ENCODE results near the gene STARD13. TPM values are rescaled to one million over a fixed set of nuclear protein-coding genes. Genes with fewer than 3 reads are reported as not detected.

Gene STARD13
- total RNA-seq, 6 experiments from 2014 or later = 7.0 to 16.1 (median 9.8) TPM

DNA sequence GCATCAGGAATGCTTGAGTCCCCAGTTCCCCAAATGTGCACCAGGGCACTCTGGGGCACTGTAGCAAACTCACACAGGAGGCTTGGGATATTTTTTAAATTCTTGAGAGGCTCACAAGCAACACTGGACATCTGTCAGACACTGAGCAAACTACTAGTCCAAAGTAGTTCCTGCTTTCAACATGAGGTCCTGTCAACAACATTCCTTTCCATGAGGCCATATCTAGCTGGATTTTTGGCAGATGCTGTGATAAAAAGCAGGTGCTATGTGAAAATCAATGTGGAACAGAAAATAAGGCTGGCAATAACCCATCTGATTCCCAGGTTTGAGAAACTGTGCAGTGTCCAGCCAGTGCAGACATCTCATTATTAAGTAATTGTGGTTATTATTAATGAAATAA, 50.5 kb downstream of the STARD13 start:
- intact Hi-C loops (cut with DNase I) = no loop called here
- TF ChIP-seq POLR2A (IDR thresholded peaks at IDR 0.05) = no peak
- TF ChIP-seq, protein P1, sequence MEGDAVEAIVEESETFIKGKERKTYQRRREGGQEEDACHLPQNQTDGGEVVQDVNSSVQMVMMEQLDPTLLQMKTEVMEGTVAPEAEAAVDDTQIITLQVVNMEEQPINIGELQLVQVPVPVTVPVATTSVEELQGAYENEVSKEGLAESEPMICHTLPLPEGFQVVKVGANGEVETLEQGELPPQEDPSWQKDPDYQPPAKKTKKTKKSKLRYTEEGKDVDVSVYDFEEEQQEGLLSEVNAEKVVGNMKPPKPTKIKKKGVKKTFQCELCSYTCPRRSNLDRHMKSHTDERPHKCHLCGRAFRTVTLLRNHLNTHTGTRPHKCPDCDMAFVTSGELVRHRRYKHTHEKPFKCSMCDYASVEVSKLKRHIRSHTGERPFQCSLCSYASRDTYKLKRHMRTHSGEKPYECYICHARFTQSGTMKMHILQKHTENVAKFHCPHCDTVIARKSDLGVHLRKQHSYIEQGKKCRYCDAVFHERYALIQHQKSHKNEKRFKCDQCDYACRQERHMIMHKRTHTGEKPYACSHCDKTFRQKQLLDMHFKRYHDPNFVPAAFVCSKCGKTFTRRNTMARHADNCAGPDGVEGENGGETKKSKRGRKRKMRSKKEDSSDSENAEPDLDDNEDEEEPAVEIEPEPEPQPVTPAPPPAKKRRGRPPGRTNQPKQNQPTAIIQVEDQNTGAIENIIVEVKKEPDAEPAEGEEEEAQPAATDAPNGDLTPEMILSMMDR (IDR thresholded peaks at IDR 0.05) = no peak
- peak overlapping the region; percentile 10 to 57 (median 44) for H3K27ac ChIP-seq
- H3K4me1 ChIP-seq = peaks cover 2 to 20% (median 11%) of the 10 kb centered on the region in 4 donors
- H3K36me3 ChIP-seq = no peaks in the 10 kb centered on the region
- no peak overlapping the region for H3K4me3 ChIP-seq
- ATAC-seq (peak; percentile 90 to 92 (median 92)), DNase-seq (no peak)
- no peaks in the 10 kb centered on the region for H3K9me3 ChIP-seq
- H3K27me3 ChIP-seq = no peaks in the 10 kb centered on the region

- no peaks in the 10 kb centered on the region for H3K9me3 ChIP-seq
- no peaks in the 10 kb centered on the region for H3K27me3 ChIP-seq
- no peaks in the 10 kb centered on the region for H3K36me3 ChIP-seq
- H3K4me1 ChIP-seq = peaks cover 2 to 29% (median 13%) of the 10 kb centered on the region in 4 donors
- WGBS (ENCODE audit: insufficient coverage, low coverage, low lambda C conversion rate, missing lambda C conversion rate) = 50% methylated on average over 2 of the region's 5 CpGs
- TF ChIP-seq, protein P1 (IDR thresholded peaks at IDR 0.05) = no peak
- no peak for TF ChIP-seq POLR2A (IDR thresholded peaks at IDR 0.05)
- intact Hi-C loops (cut with DNase I) = no loop called here
- H3K27ac ChIP-seq = no peak overlapping the region
- ATAC-seq = peak; percentile 38 to 69 (median 64)
- H3K4me3 ChIP-seq = no peak overlapping the region
- DNase-seq = peak; percentile 50 to 78 (median 74)
Observed at GRCh38 chr13:33233547-33233946, 52.0 kb downstream of the STARD13 start.

- H3K36me3 ChIP-seq = no peaks in the 10 kb centered on the region
- TF ChIP-seq POLR2A (IDR thresholded peaks at IDR 0.05) = no peak
- TF ChIP-seq, protein P1 (IDR thresholded peaks at IDR 0.05) = no peak
- intact Hi-C loops (cut with DNase I) = no loop called here
- H3K4me1 ChIP-seq = peaks cover 2 to 36% (median 13%) of the 10 kb centered on the region in 4 donors
- WGBS (ENCODE audit: insufficient coverage, low coverage, low lambda C conversion rate, missing lambda C conversion rate) = 100% methylated on average over 2 of the region's 2 CpGs
- no peak for DNase-seq
- no peak for ATAC-seq
- no peak overlapping the region for H3K27ac ChIP-seq
- no peaks in the 10 kb centered on the region for H3K27me3 ChIP-seq
- no peaks in the 10 kb centered on the region for H3K9me3 ChIP-seq
- no peak overlapping the region for H3K4me3 ChIP-seq
Observed at GRCh38 chr13:33232883-33233282, 52.7 kb downstream of the STARD13 start.

DNA sequence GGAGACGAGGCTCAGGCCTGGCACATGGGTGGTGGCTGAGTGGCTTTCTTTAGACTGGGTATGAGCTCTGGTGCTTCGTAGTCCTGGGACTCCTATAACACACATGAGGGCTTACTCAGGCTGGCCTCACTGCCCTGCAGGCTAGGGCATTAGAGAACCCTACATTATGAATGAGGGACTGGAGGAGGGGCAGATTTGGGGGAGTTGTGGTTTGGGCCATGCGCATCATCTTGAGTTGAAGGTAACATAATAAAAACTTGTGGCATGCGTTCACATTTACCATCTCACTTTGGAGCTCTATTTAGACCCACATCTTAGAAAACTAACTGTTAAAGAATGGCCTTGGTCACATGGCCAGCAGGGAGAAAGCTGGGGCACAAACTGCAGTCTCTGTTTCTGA, 54.2 kb downstream of the STARD13 start:
- intact Hi-C loops (cut with DNase I) = no loop called here
- 100% methylated on average over 3 of the region's 4 CpGs for WGBS (ENCODE audit: insufficient coverage, low coverage, low lambda C conversion rate, missing lambda C conversion rate)
- H3K36me3 ChIP-seq = no peaks in the 10 kb centered on the region
- TF ChIP-seq POLR2A (IDR thresholded peaks at IDR 0.05) = no peak
- TF ChIP-seq, protein P1 (IDR thresholded peaks at IDR 0.05) = no peak
- no peak overlapping the region for H3K4me3 ChIP-seq
- no peaks in the 10 kb centered on the region for H3K27me3 ChIP-seq
- H3K9me3 ChIP-seq = no peaks in the 10 kb centered on the region
- no peak overlapping the region for H3K27ac ChIP-seq
- peaks cover 2 to 38% (median 13%) of the 10 kb centered on the region in 4 donors for H3K4me1 ChIP-seq
- no peak for DNase-seq
- no peak for ATAC-seq

Measured in right lobe of liver (tissue), 6 donors.